Naive B cell (primary cell): ENCODE data around the gene LIN37. TPM values are rescaled to one million over a fixed set of nuclear protein-coding genes. Genes with fewer than 3 reads are reported as not detected.

Source experiments
- ATAC-seq, 2 donors: fragments of 150-1000 bp; cut with Tn5 transposase; 2 replicates each; pipeline ENCODE4 v1.10.0; 2021; ENCODE audit warnings: low read depth in 2 of 2, mild to moderate bottlenecking in 2 of 2, moderate library complexity in 2 of 2
- DNase-seq: peaks from one replicate; pipeline ENCODE4 v3.0.0; 2022
- H3K27ac Mint-ChIP-seq, 6 donors: one replicate each; pipeline ENCODE4 v1.8.0; 2020 to 2022; ENCODE audit warnings: mild to moderate bottlenecking in 6 of 6, mixed read lengths in 6 of 6, moderate library complexity in 5 of 6, inconsistent platforms in 2 of 6
- H3K27me3 Mint-ChIP-seq, 3 donors: one replicate each; pipeline ENCODE4 v1.8.0; 2021 to 2022; ENCODE audit warnings: mixed read lengths in 3 of 3, mild to moderate bottlenecking in 1 of 3
- H3K36me3 Mint-ChIP-seq, 2 donors: one replicate each; pipeline ENCODE4 v1.8.0; 2020 to 2022; ENCODE audit warnings: mixed read lengths in 2 of 2, inconsistent platforms in 1 of 2, mild to moderate bottlenecking in 1 of 2
- H3K4me1 Mint-ChIP-seq, 3 donors: one replicate each; pipeline ENCODE4 v1.8.0; 2020 to 2022; ENCODE audit warnings: mixed read lengths in 3 of 3, inconsistent platforms in 1 of 3, mild to moderate bottlenecking in 1 of 3, moderate library complexity in 1 of 3
- H3K4me3 Mint-ChIP-seq, 8 donors: one replicate each; pipeline ENCODE4 v1.8.0; 2020 to 2022; ENCODE audit warnings: mild to moderate bottlenecking in 8 of 8, mixed read lengths in 8 of 8, moderate library complexity in 8 of 8, inconsistent platforms in 2 of 8
- H3K9me3 Mint-ChIP-seq, 7 donors: one replicate each; pipeline ENCODE4 v1.8.0; 2020 to 2022; ENCODE audit warnings: mixed read lengths in 7 of 7, mild to moderate bottlenecking in 5 of 7, inconsistent platforms in 2 of 7, moderate library complexity in 1 of 7
- polyA plus RNA-seq, 6 donors: library from polyadenylated mRNA; unstranded; fragments of 300-500 nt; fragmentation: Illumina TruSeq; gene quantifications; one replicate each; pipeline ENCODE4 v1.2.3, GENCODE V29; 2021; ENCODE audit warnings: low read depth in 6 of 6

LIN37 gene
- polyA plus RNA-seq, 6 donors from 2014 or later, result 8.1 to 17.9 (median 11.1) TPM

- H3K4me3 Mint-ChIP-seq, result peak overlapping the region in 1 of 8 donors; percentile 18
- H3K4me1 Mint-ChIP-seq, result peaks cover 34 to 42% (median 41%) of the 10 kb centered on the region in 3 donors
- no peaks in the 10 kb centered on the region for H3K27me3 Mint-ChIP-seq
- H3K9me3 Mint-ChIP-seq, result no peaks in the 10 kb centered on the region
- peak overlapping the region in 1 of 6 donors; percentile 88 for H3K27ac Mint-ChIP-seq
- peaks cover 0 to 49% of the 10 kb centered on the region in 2 donors for H3K36me3 Mint-ChIP-seq
- ATAC-seq (no peak), DNase-seq (no peak)
Observed at GRCh38 chr19:35733180-35734125, 14.9 kb upstream of the LIN37 start.

- Mint-ChIP-seq H3K4me1 (peaks cover 39 to 50% (median 46%) of the 10 kb centered on the region in 3 donors), H3K36me3 (peaks cover 0 to 49% of the 10 kb centered on the region in 2 donors), H3K9me3 (no peaks in the 10 kb centered on the region), H3K27ac (peak overlapping the region in 3 of 6 donors; percentile 52 to 88 (median 88)), H3K27me3 (no peaks in the 10 kb centered on the region), H3K4me3 (peak overlapping the region in 1 of 8 donors; percentile 29)
- ATAC-seq (no peak), DNase-seq (no peak)
Observed at GRCh38 chr19:35734273-35734672, 14.1 kb upstream of the LIN37 start.

- ATAC-seq (no peak), DNase-seq (no peak)
- H3K27ac Mint-ChIP-seq, result peak overlapping the region in 3 of 6 donors; percentile 32 to 88 (median 56)
- H3K27me3 Mint-ChIP-seq, result no peaks in the 10 kb centered on the region
- H3K9me3 Mint-ChIP-seq, result no peaks in the 10 kb centered on the region
- H3K4me1 Mint-ChIP-seq, result peaks cover 44 to 56% (median 46%) of the 10 kb centered on the region in 3 donors
- peak overlapping the region in 2 of 8 donors; percentile 29 to 70 for H3K4me3 Mint-ChIP-seq
- H3K36me3 Mint-ChIP-seq, result peaks cover 0 to 45% of the 10 kb centered on the region in 2 donors
Observed at GRCh38 chr19:35734889-35735288, 13.5 kb upstream of the LIN37 start.

- peak overlapping the region in 5 of 6 donors; percentile 57 to 92 (median 73) for H3K27ac Mint-ChIP-seq
- peaks cover 34 to 64% (median 46%) of the 10 kb centered on the region in 3 donors for H3K4me1 Mint-ChIP-seq
- no peaks in the 10 kb centered on the region for H3K9me3 Mint-ChIP-seq
- ATAC-seq (no peak), DNase-seq (no peak)
- H3K36me3 Mint-ChIP-seq, result peaks cover 0 to 31% of the 10 kb centered on the region in 2 donors
- H3K27me3 Mint-ChIP-seq, result no peaks in the 10 kb centered on the region
- peak overlapping the region in 4 of 8 donors; percentile 15 to 65 (median 30) for H3K4me3 Mint-ChIP-seq
Observed at GRCh38 chr19:35736913-35737886, 11.2 kb upstream of the LIN37 start.

GRCh38 chr19:35738021-35738886, 10.1 kb upstream of the LIN37 start:
- Mint-ChIP-seq H3K27me3 (no peaks in the 10 kb centered on the region), H3K4me1 (peaks cover 40 to 71% (median 56%) of the 10 kb centered on the region in 3 donors), H3K36me3 (peaks cover 0 to 37% of the 10 kb centered on the region in 2 donors), H3K9me3 (no peaks in the 10 kb centered on the region), H3K27ac (peak overlapping the region in 5 of 6 donors; percentile 15 to 88 (median 51)), H3K4me3 (peak overlapping the region in 7 of 8 donors; percentile 21 to 87 (median 63))
- ATAC-seq (no peak), DNase-seq (no peak)

GRCh38 chr19:35738887-35739229, 9.5 kb upstream of the LIN37 start:
- Mint-ChIP-seq H3K27me3 (no peaks in the 10 kb centered on the region), H3K9me3 (no peaks in the 10 kb centered on the region), H3K4me3 (peak overlapping the region; percentile 21 to 94 (median 74)), H3K36me3 (peaks cover 0 to 35% of the 10 kb centered on the region in 2 donors), H3K4me1 (peaks cover 39 to 73% (median 58%) of the 10 kb centered on the region in 3 donors), H3K27ac (peak overlapping the region in 4 of 6 donors; percentile 15 to 88 (median 56))
- ATAC-seq (no peak), DNase-seq (no peak)

GRCh38 chr19:35739275-35740107, 8.9 kb upstream of the LIN37 start:
- no peaks in the 10 kb centered on the region for H3K27me3 Mint-ChIP-seq
- H3K27ac Mint-ChIP-seq, result peak overlapping the region in 2 of 6 donors; percentile 88 to 94
- no peaks in the 10 kb centered on the region for H3K9me3 Mint-ChIP-seq
- H3K4me3 Mint-ChIP-seq, result peak overlapping the region; percentile 85 to 98 (median 94)
- ATAC-seq (no peak), DNase-seq (no peak)
- peaks cover 0 to 29% of the 10 kb centered on the region in 2 donors for H3K36me3 Mint-ChIP-seq
- H3K4me1 Mint-ChIP-seq, result peaks cover 37 to 73% (median 60%) of the 10 kb centered on the region in 3 donors

- no peak for DNase-seq
- Mint-ChIP-seq H3K9me3 (no peaks in the 10 kb centered on the region), H3K27ac (peak overlapping the region in 2 of 6 donors; percentile 94 to 98), H3K4me3 (peak overlapping the region; percentile 85 to 98 (median 94)), H3K36me3 (peaks cover 0 to 24% of the 10 kb centered on the region in 2 donors), H3K27me3 (no peaks in the 10 kb centered on the region), H3K4me1 (peaks cover 37 to 68% (median 63%) of the 10 kb centered on the region in 3 donors)
- ATAC-seq, result peak; percentile 3 to 6
Observed at GRCh38 chr19:35740108-35740422, 8.3 kb upstream of the LIN37 start.

- peak; percentile 92 for DNase-seq
- Mint-ChIP-seq H3K27me3 (no peaks in the 10 kb centered on the region), H3K36me3 (peaks cover 0 to 21% of the 10 kb centered on the region in 2 donors), H3K4me1 (peaks cover 35 to 67% (median 65%) of the 10 kb centered on the region in 3 donors), H3K4me3 (peak overlapping the region; percentile 85 to 98 (median 94)), H3K27ac (peak overlapping the region; percentile 61 to 98 (median 94)), H3K9me3 (peaks cover 0 to 2% (median 0%) of the 10 kb centered on the region in 7 donors)
- peak; percentile 61 to 64 for ATAC-seq
Observed at GRCh38 chr19:35740423-35741202, 7.8 kb upstream of the LIN37 start.

GRCh38 chr19:35741203-35741515, 7.2 kb upstream of the LIN37 start:
- H3K36me3 Mint-ChIP-seq, result peaks cover 0 to 15% of the 10 kb centered on the region in 2 donors
- peak overlapping the region; percentile 61 to 99 (median 96) for H3K27ac Mint-ChIP-seq
- H3K4me3 Mint-ChIP-seq, result peak overlapping the region; percentile 85 to 98 (median 95)
- no peaks in the 10 kb centered on the region for H3K27me3 Mint-ChIP-seq
- peaks cover 38 to 72% (median 70%) of the 10 kb centered on the region in 3 donors for H3K4me1 Mint-ChIP-seq
- ATAC-seq (no peak), DNase-seq (no peak)
- H3K9me3 Mint-ChIP-seq, result peaks cover 0 to 2% (median 0%) of the 10 kb centered on the region in 7 donors

GRCh38 chr19:35742121-35742724, 6.2 kb upstream of the LIN37 start, which contains the start of gene IGFLR1:
TSS of gene IGFLR1 (minus strand) at chr19:35742452. CDS start at chr19:35741180, 1,272 bp downstream.
- DNase-seq, result peak; percentile 85
- Mint-ChIP-seq H3K4me1 (peaks cover 33 to 70% (median 70%) of the 10 kb centered on the region in 3 donors), H3K9me3 (peaks cover 0 to 2% (median 0%) of the 10 kb centered on the region in 7 donors), H3K27ac (peak within 1 kb of the TSS; percentile 98 to 99 (median 98)), H3K36me3 (peaks cover 0 to 8% of the 10 kb centered on the region in 2 donors), H3K27me3 (no peaks in the 10 kb centered on the region), H3K4me3 (peak within 1 kb of the TSS; percentile 85 to 97 (median 94))
- ATAC-seq, result peak; percentile 27 to 32
